Muscle of back (tissue), 11 donors: ENCODE measurements around the gene DNMBP. TPM values are rescaled to one million over a fixed set of nuclear protein-coding genes. Genes with fewer than 3 reads are reported as not detected.
A peak's percentile ranks its signal among the peaks of the same experiment; 100 is the strongest.
"Not testable (repeated sequence)": the region's sequence is repeated elsewhere in the genome, so short reads cannot be mapped to it uniquely, and the experiment has no call there.

Experiments used
- DNase-seq, 3 donors: peaks; one replicate each; pipeline versions ENCODE4 v3.0.0 to v3.0.0-alpha.2; 2013
- polyA plus RNA-seq, 10 donors: library from polyadenylated mRNA; unstranded; fragments of 120-200 nt; gene quantifications; one replicate each; pipeline ENCODE4 v1.2.1, GENCODE V29; 2013; ENCODE audit not compliant: insufficient read length in 10 of 10

The DNMBP gene
- polyA plus RNA-seq, 10 donors = 12.9 to 20.8 (median 16.7) TPM

GRCh38 chr10:99914236-99914635, 95.5 kb downstream of the DNMBP start:
- no peak for DNase-seq

DNA sequence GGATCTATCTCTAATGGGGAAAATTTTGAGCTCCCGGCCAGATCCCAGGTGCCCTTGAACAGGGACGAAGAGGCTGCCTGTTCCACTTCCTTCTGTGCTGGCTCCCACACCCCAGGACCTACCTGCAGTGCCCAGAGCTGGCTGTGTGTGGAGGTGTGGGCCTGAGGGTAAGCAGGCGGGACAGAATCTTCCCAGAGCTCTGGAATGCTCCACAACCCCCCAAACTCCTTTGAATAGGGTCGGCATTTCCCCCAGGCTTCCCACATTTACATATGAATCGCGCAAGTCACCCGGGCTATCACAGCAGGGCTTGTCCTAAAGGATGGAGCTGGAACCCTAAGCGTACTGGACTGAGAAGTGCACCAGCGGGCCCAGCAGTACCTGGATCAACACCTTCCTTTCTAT, 95.9 kb downstream of the DNMBP start:
- no peak for DNase-seq

- no peak for DNase-seq
Measured at GRCh38 chr10:99912041-99912440, 97.7 kb downstream of the DNMBP start.

DNA sequence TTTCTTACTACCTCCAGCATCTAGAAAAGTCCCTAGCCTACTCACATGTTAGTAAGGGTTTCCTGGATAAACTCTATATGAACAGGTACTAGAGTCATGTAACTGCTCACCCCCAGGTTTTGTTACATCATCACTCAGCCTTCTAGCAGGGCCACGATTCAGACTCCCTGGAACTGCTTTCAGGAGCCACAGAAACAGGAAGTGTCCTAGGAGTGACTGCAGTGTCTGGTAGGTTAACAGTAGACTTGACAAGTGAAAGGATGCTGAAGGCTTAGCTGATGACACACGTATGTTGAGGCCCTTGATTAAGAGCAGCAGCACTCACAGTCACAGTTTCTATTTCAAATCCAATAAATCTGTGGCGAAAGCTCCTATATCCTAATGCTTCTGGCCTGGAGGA, 101.2 kb downstream of the DNMBP start:
- DNase-seq = no peak

GRCh38 chr10:99906470-99906869, 103.3 kb downstream of the DNMBP start:
- DNase-seq = no peak

DNA sequence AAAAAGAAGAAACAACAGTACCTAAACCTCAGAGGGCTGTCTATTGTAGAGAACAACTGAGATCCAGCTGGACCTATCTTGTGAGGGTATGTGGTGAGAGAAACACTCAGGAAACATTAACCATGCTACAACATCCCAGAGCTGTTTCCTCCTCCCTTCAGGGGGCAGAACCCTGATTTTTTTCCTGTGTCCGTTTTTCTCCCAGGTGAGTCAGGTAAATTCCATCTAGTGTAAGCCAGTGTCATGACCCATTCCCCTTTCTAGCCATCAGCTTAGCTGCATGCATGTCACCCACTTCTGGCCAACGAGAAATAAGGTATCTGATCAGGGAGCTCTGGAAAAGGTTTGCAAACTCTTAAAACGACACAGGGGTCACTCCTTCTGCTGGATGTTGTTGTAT, 103.8 kb downstream of the DNMBP start:
- DNase-seq = no peak

DNA sequence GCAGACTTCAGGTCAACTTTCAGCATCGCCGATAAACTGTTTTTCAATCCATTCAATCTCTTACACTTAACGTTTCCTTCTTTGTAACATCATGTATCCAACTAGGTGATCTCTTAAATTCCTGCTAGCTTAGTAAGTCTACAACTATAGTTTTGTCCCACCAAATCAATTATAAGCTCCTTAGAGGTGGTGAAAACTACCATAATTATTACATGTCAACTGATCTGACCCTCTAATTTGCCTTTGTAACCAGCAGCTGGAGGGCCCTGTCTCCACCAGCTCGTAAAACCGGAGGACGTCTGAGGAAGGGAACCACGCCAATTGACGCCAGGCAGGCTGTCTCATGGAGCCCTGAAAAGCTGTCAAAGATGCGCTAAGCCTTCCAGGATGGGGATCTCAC, 113.9 kb downstream of the DNMBP start:
- DNase-seq = no peak

DNA sequence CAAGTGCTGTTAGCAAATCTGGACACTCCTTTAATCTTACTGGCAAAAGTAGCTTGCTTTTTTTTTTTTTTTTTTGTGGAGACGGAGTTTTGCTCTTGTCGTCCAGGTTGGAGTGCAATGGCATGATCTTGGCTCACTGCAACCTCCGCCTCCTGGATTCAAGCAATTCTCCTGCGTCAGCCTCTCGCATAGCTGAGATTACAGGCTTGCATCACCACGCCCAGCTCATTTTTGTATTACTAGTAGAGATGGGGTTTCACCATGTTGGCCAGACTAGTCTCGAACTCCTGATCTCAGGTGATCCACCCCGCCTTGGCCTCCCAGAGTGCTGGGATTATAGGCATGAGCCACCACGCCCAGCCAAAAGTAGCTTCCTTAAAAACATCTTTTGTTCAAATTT, 114.7 kb downstream of the DNMBP start:
- DNase-seq = not testable (repeated sequence)

- DNase-seq = no peak
Measured at GRCh38 chr10:99894613-99895012, 115.1 kb downstream of the DNMBP start.

DNA sequence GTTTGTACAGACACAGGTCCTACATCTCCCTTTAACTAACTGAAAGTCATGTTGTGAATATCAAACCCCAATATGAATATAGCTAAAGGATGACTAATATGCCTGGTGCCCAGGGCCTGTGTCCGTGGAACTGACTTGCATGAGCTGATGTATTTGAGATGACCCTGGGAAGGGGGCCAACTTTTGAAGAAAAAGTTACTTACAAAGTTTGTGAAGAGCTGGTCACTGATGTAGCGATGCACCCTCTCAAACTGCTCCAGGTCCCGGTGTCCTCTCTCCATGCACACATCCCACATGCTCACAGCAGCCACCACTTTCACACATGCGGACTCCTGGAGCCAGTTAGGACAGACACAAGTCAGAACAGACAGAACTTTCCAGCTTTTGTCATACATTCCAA, 121.1 kb downstream of the DNMBP start:
- no peak for DNase-seq

DNA sequence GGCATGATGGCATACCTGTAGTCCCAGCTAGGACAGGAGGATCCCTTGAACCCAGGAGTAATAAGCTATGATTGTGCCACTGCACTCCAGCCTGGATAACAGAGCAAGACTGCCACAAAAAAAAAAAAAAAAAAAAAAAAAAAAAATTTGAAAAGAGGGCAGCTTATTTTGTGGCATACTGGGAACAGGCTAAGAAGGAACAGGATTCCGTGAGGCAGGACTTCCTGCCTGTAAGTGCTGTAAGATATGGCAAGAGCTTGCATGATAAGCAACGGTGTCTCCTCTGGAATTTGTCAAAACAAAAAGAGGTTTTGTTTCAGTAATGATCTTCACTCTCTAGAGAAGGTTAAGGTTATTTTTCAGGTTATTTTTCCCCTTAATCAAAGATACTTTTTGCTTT, 126.2 kb downstream of the DNMBP start:
- DNase-seq = no peak

DNA sequence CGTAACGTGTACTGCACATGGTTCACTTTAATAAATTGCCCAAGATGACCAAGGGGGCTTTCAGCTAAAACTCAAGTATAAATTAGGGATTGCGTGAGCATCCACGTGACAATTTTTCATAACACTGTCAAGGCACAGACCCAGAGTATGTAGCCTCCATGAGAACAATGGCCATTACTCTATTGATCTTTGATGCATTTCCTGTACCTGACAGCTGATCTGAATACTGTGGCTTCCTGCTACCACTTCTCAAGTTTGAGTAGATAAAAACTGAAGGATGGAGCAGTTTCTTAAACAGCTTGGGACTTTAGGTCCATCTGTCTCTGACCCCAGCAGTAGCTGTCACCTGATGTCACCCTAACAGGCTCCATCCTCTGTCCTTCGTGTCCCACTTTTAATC, 128.4 kb downstream of the DNMBP start:
- no peak for DNase-seq

DNA sequence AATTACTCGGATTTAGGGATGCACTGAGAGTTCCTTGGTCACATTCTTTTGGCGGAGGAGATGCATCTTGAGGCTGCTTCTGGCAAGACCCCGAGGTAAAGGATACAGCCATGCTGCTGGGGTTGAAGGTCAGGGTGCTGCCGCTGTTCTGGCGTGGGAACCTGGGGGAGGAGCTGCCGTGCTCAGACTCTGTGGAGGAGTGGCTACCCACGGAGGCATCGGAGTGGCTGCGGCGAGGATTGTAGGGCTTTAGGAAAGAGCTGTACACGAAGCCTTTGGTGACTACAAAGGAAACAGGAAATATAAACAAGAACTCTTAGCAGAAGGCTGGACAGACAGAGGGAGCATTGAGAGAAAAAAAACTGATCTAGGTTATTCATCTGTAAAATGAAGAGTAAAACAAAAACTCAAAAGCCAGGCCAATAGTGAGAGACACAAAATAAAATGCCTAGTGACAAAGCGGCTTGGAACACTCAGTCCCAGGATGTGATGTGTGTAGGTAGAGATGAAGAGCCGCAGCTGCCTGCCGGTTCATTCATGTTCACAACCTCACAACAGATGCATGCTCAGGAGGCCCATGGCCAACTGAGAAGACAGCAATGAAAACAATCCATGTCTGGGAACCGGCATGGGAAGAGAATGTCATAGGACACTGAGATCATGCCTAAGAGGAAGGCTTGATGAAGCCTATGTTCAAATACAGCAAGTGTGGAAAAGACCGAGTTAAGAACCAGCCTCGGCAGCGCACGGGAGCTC, 129.5 kb downstream of the DNMBP start:
- no peak for DNase-seq

- no peak for DNase-seq
Measured at GRCh38 chr10:99875473-99875872, 134.3 kb downstream of the DNMBP start.

DNA sequence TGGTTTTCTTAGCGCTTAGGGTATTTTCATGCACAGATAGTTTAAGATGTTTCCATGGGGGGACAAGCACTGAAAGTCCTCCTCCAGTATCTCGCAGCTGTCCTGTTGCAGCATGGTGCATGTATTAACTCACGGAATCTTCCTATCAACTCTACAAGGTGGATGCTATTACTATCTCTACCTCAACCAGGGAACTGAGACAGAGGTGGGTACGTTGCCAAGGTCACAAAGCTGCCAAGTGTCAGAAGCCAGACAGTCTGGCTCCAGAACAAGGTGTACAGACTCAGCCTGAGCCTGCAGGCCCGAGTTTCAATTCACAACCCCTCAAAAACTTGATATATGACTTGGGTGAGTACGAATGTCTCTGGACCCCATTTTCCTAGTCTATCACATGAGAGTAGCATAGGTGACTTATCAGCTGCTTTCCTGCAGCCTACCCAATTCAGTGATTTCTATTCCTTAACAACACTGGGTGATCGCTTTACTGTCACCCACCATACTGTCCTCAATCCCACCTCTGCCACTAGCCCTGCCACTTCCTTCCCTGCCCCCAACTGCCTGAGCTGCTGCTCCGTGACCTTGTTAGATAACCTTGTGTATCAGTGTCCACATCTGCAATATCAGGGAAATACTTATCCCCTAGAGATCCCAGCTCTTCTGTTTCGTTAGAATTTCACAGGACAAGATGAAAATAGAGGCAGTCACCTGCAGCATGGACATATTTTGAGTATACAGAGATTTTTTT, 135.2 kb downstream of the DNMBP start:
- DNase-seq = no peak

DNA sequence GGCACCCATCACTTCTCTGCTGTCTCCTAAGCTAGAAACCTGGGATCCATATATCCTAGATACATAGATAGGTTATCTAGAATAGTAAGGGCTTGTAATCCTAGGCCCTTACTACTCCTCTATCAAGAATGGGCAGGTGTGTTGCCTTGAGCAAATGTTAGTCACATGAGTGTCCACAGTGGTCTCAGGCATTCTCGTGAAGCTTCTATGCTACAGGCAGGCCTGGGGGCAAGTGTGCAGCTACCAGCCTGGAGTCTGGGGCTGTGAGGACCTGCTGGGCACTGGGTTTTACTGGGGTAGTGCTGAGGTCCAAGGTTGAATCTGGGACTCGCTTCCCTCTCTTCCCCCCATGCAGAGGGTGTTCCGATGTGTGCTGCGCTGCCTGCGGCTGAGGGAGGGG, 135.9 kb downstream of the DNMBP start:
- DNase-seq = no peak

DNA sequence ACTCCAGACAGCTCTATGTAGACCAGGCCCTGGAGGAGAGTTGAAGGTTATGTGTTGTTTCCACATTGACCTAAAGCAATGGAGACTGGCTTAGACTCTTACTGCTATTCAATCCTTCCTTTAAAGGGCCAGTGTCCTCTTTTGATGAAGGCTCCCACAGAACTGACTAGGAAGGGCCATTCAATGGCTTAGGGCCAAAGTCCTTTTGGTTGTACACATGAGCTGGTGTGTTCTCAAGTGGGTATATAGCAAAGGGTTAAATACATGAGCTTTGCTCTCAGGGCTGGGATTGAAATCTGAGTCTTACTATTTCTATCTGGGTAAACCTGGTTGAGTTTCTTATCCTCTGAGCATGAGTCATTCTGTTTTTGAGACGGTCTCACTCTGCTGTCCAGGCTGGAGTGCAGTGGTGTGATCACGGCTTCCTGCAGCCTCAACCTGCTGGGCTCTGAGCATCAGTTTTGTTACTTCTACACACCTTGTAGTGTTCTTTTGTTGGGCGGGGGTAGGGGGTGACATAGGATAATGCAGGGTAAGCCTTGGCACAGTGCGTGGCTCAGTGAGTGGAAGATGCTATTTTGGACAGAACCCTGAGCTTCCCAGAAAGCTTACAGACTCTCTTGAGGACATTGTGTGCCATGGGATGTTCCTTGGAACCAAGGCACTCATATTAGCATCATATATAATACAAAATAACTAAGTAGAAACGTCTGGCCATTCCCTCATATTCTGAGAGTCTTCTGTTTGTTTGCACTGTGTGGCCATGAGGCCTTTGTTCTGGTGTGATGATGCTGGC, 137.2 kb downstream of the DNMBP start:
- no peak for DNase-seq

- no peak for DNase-seq
Measured at GRCh38 chr10:99870123-99870730, 139.5 kb downstream of the DNMBP start.

GRCh38 chr10:99869581-99870122, 140.1 kb downstream of the DNMBP start:
- DNase-seq = no peak

- DNase-seq = not testable (repeated sequence)
Measured at GRCh38 chr10:99867250-99867649, 142.5 kb downstream of the DNMBP start.

DNA sequence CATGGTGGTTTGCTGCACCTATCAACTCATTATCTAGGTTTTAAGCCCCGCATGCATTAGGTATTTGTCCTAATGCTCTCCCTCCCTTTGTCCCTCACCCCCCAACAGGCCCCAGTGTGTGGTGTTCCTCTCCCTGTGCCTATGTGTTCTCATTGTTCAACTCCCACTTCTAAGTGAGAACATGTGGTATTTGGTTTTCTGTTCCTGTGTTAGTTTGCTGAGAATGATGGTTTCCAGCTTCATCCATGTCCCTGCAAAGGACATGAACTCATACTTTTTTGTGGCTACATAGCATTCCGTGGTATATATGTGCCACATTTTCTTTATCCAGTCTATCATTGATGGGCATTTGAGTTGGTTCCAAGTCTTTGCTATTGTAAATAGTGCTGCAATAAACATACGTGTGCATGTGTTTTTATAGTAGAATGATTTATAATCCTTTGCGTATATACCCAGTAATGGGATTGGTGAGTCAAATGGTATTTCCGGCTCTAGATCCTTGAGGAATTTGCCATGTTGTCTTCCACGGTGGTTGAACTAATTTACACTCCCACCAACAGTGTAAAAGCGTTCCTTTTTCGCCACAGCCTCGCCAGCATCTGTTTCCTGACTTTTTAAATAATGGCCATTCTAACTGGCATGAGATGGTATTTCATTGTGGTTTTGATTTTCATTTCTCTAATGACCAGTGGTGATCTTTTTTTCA, 146.1 kb downstream of the DNMBP start:
- peak in 1 of 3 donors; percentile 59 for DNase-seq
